HepG2 (cell line): Measurements from ENCODE around the gene KCNQ2. TPM values are rescaled to one million over a fixed set of nuclear protein-coding genes. Genes with fewer than 3 reads are reported as not detected.
A peak's percentile ranks its signal among the peaks of the same experiment; 100 is the strongest.

Experiments
- JARID2 ChIP-seq: sonication (generic); formaldehyde crosslinking; IDR thresholded peaks from 2 replicates; pipeline ENCODE4 v1.8.1; 2023; ENCODE audit warnings: missing genetic modification reagents, inconsistent platforms; ENCODE audit not compliant: insufficient replicate concordance
- NR2F1 ChIP-seq, 2 experiments: fragments of 450-650 bp in 1 of 2; formaldehyde crosslinking in 1 of 2; IDR thresholded peaks; 2 replicates each; pipeline versions ENCODE4 v1.5.0 to v1.6.1; 2016 to 2020; ENCODE audit warnings: mild to moderate bottlenecking in 1 of 2, missing compliant biosample characterization in 1 of 2, missing genetic modification reagents in 1 of 2, moderate library complexity in 1 of 2
- PAXIP1 ChIP-seq: sonication (generic); formaldehyde crosslinking; conservative IDR thresholded peaks from 2 replicates; pipeline ENCODE4 v1.4.0; 2020; ENCODE audit warnings: mild to moderate bottlenecking, missing genetic modification reagents, moderate library complexity
- STAG1 ChIP-seq: sonication (generic); formaldehyde crosslinking; IDR thresholded peaks from 2 replicates; pipeline ENCODE4 v1.4.0; 2020; ENCODE audit warnings: missing genetic modification reagents
- SUZ12 ChIP-seq: fragments of 150-350 bp; IDR thresholded peaks from 2 replicates; pipeline ENCODE4 v1.6.1; 2014; ENCODE audit warnings: low read depth, low read length
- ZBTB7B ChIP-seq: sonication (generic); formaldehyde crosslinking; IDR thresholded peaks from 2 replicates; pipeline ENCODE4 v1.4.0; 2020; ENCODE audit warnings: missing genetic modification reagents
- ZFP82 ChIP-seq: sonication (generic); formaldehyde crosslinking; IDR thresholded peaks from 2 replicates; pipeline ENCODE4 v1.5.1; 2020; ENCODE audit warnings: mild to moderate bottlenecking, missing genetic modification reagents, borderline replicate concordance
- ZNF333 ChIP-seq: sonication (generic); formaldehyde crosslinking; IDR thresholded peaks from 2 replicates; pipeline ENCODE4 v1.4.0; 2020; ENCODE audit warnings: mild to moderate bottlenecking, missing genetic modification reagents, borderline replicate concordance
- ZNF343 ChIP-seq: sonication (generic); formaldehyde crosslinking; IDR thresholded peaks from 2 replicates; pipeline ENCODE4 v1.4.0; 2020; ENCODE audit warnings: mild to moderate bottlenecking, missing genetic modification reagents
- ZNF615 ChIP-seq: sonication (generic); formaldehyde crosslinking; IDR thresholded peaks from 2 replicates; pipeline ENCODE4 v1.5.0; 2020; ENCODE audit warnings: mild to moderate bottlenecking, missing genetic modification reagents, borderline replicate concordance
- ZNF672 ChIP-seq: sonication (generic); formaldehyde crosslinking; IDR thresholded peaks from 2 replicates; pipeline ENCODE4 v1.8.1; 2022; ENCODE audit warnings: missing genetic modification reagents
- ZNF777 ChIP-seq: sonication (generic); formaldehyde crosslinking; IDR thresholded peaks from 2 replicates; pipeline ENCODE4 v1.4.0; 2020; ENCODE audit warnings: missing genetic modification reagents
- ZSCAN30 ChIP-seq: sonication (generic); formaldehyde crosslinking; IDR thresholded peaks from 2 replicates; pipeline ENCODE4 v1.5.0; 2020; ENCODE audit warnings: mild to moderate bottlenecking, missing genetic modification reagents
- polyA plus RNA-seq, 8 experiments: library from polyadenylated mRNA; depleted of rRNA in 3 of 8; stranded (reverse) in 7 of 8; unstranded in 1 of 8; fragments of >200 nt; fragmentation: Illumina TruSeq in 4 of 8; extraction: Trizol in 4 of 8; gene quantifications; 2 replicates each; pipeline versions ENCODE4 v1.2.1 to v1.2.3, GENCODE V29; 2011 to 2016; ENCODE audit warnings: low read depth in 4 of 8, missing spikeins in 1 of 8, mixed read lengths in 1 of 8; ENCODE audit not compliant: insufficient read depth in 1 of 8
- total RNA-seq, 5 experiments: library from RNA; depleted of rRNA; stranded (reverse); fragments of >200 nt; fragmentation: Illumina TruSeq; extraction: Trizol; gene quantifications; 2 replicates each; pipeline ENCODE4 v1.2.3, GENCODE V29; 2016; ENCODE audit warnings: low read depth in 1 of 5
- TF ChIP-seq, protein P1 (sequence below): sonication (generic); formaldehyde crosslinking; IDR thresholded peaks from 2 replicates; pipeline ENCODE4 v1.4.0; 2020; ENCODE audit warnings: mild to moderate bottlenecking, missing genetic modification reagents, borderline replicate concordance
- TF ChIP-seq, protein P2 (sequence below): sonication (generic); formaldehyde crosslinking; IDR thresholded peaks from 2 replicates; pipeline ENCODE4 v1.4.0; 2020; ENCODE audit warnings: mild to moderate bottlenecking, missing genetic modification reagents, borderline replicate concordance

Gene KCNQ2
- total and polyA plus RNA-seq, 2 of the 13 experiments (the other 11 are each of a cell fraction or from before 2014, with no cell fraction given), result not detected

DNA sequence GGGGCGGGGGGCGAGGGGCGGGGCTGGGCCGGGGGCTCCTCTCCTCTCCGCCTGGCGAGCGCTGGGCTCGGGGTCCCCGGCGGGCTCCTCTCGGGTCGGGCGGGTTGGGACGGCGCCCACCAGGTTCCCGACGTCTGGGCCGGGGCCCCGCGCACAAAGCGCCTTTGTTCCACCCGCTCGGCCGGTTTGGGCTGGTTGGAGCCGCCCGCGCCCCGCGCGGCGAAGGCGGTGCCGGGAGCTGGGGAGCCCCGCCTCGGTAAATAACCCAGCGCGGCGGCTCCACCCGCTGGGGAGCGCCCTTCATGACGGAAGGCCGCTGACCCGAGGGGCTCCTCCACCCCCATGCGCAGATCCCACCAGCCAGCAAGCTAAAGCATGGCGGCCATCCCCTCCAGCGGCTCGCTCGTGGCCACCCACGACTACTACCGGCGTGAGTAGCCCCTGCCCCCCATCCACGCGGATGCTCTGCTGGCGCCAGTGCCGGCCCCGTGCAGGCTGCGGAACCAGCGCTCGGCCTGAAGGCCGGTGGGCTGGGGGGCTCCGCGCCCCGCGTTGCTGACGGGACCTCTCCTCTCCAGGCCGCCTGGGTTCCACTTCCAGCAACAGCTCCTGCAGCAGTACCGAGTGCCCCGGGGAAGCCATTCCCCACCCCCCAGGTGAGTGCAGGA, 48.6 kb upstream of the KCNQ2 start (continued):
- no peak for TF ChIP-seq JARID2 (CRISPR knock-in tag)
- TF ChIP-seq PAXIP1 (CRISPR knock-in tag), result no peak
- TF ChIP-seq, protein P1, sequence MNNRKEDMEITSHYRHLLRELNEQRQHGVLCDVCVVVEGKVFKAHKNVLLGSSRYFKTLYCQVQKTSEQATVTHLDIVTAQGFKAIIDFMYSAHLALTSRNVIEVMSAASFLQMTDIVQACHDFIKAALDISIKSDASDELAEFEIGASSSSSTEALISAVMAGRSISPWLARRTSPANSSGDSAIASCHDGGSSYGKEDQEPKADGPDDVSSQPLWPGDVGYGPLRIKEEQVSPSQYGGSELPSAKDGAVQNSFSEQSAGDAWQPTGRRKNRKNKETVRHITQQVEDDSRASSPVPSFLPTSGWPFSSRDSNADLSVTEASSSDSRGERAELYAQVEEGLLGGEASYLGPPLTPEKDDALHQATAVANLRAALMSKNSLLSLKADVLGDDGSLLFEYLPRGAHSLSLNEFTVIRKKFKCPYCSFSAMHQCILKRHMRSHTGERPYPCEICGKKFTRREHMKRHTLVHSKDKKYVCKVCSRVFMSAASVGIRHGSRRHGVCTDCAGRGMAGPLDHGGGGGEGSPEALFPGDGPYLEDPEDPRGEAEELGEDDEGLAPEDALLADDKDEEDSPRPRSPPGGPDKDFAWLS (CRISPR knock-in tag), result no peak
- TF ChIP-seq NR2F1 (CRISPR knock-in tag; IDR thresholded peaks at IDR 0.05), result no peak
- no peak for TF ChIP-seq ZNF343 (CRISPR knock-in tag)
- no peak for TF ChIP-seq ZNF672 (CRISPR knock-in tag)
- no peak for TF ChIP-seq ZNF777
- 0 out of 2 replicates have a peak, but pooled peaks have one; percentile 22 for TF ChIP-seq ZBTB7B (CRISPR knock-in tag)
- no peak for TF ChIP-seq ZNF333 (CRISPR knock-in tag)
- TF ChIP-seq, protein P2, sequence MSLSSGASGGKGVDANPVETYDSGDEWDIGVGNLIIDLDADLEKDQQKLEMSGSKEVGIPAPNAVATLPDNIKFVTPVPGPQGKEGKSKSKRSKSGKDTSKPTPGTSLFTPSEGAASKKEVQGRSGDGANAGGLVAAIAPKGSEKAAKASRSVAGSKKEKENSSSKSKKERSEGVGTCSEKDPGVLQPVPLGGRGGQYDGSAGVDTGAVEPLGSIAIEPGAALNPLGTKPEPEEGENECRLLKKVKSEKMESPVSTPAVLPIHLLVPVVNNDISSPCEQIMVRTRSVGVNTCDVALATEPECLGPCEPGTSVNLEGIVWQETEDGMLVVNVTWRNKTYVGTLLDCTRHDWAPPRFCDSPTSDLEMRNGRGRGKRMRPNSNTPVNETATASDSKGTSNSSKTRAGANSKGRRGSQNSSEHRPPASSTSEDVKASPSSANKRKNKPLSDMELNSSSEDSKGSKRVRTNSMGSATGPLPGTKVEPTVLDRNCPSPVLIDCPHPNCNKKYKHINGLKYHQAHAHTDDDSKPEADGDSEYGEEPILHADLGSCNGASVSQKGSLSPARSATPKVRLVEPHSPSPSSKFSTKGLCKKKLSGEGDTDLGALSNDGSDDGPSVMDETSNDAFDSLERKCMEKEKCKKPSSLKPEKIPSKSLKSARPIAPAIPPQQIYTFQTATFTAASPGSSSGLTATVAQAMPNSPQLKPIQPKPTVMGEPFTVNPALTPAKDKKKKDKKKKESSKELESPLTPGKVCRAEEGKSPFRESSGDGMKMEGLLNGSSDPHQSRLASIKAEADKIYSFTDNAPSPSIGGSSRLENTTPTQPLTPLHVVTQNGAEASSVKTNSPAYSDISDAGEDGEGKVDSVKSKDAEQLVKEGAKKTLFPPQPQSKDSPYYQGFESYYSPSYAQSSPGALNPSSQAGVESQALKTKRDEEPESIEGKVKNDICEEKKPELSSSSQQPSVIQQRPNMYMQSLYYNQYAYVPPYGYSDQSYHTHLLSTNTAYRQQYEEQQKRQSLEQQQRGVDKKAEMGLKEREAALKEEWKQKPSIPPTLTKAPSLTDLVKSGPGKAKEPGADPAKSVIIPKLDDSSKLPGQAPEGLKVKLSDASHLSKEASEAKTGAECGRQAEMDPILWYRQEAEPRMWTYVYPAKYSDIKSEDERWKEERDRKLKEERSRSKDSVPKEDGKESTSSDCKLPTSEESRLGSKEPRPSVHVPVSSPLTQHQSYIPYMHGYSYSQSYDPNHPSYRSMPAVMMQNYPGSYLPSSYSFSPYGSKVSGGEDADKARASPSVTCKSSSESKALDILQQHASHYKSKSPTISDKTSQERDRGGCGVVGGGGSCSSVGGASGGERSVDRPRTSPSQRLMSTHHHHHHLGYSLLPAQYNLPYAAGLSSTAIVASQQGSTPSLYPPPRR (CRISPR knock-in tag), result no peak
- TF ChIP-seq ZFP82, result no peak
- TF ChIP-seq ZNF615, result no peak
- TF ChIP-seq STAG1 (CRISPR knock-in tag), result no peak
- TF ChIP-seq ZSCAN30 (CRISPR knock-in tag), result no peak
- no peak for TF ChIP-seq SUZ12
